T1000 (cell line): ENCODE measurements around the gene NOP58.
"Not testable (repeated sequence)": the region's sequence is repeated elsewhere in the genome, so short reads cannot be mapped to it uniquely, and the experiment has no call there.

Source experiments
- DNase-seq: peaks from one replicate; lab custom pipeline; 2025; ENCODE audit warnings: mixed read lengths; lab: John Stamatoyannopoulos, UW

Gene NOP58, protein sequence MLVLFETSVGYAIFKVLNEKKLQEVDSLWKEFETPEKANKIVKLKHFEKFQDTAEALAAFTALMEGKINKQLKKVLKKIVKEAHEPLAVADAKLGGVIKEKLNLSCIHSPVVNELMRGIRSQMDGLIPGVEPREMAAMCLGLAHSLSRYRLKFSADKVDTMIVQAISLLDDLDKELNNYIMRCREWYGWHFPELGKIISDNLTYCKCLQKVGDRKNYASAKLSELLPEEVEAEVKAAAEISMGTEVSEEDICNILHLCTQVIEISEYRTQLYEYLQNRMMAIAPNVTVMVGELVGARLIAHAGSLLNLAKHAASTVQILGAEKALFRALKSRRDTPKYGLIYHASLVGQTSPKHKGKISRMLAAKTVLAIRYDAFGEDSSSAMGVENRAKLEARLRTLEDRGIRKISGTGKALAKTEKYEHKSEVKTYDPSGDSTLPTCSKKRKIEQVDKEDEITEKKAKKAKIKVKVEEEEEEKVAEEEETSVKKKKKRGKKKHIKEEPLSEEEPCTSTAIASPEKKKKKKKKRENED

DNA sequence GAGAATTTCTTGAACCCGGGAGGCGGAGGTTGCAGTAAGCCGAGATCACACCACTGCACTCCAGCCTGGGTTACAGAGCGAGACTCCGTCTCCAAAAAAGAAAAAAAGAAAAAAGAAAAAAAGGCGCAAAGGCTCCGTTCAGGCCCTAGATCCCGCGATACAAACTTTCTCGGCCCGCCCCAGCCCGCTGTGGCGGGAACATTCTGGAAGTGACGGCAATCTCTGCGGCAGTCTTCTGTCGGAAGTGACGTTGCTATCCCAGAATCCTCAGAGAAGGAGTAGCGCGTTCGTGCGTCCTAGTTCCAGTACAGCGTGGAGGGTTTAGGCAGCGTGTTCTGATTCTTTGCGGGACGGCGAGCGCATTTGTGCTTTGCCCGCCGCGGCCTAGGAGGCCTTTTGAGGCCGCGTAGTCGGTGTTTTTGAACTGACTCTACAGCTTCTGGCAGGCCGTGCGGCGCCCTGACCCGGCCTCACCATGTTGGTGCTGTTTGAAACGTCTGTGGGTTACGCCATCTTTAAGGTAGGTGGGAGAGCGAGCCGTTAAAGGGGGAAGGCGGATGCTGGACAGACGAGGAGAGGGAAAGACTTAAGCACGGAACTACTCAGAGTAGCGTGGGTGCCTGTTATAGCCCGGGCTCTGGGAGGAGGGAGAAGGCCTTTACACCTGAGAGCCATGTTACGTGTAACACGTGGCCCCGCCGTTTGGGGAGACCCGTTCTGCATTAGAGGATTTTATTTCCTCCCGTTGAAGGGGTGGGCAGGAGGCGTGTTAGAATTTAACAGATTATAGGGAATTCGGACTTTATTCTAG lies at the start of gene NOP58:
NOP58 (plus strand) TSS at position 297 of the 811 bp plus-strand sequence; CDS start at position 476, 179 bp downstream.
- peak; percentile 80 for DNase-seq

GRCh38 chr2:202221873-202222272 lies 43.7 kb upstream of the NOP58 start:
- no peak for DNase-seq

GRCh38 chr2:202237787-202238233 lies 27.8 kb upstream of the NOP58 start:
- DNase-seq, result no peak

DNA sequence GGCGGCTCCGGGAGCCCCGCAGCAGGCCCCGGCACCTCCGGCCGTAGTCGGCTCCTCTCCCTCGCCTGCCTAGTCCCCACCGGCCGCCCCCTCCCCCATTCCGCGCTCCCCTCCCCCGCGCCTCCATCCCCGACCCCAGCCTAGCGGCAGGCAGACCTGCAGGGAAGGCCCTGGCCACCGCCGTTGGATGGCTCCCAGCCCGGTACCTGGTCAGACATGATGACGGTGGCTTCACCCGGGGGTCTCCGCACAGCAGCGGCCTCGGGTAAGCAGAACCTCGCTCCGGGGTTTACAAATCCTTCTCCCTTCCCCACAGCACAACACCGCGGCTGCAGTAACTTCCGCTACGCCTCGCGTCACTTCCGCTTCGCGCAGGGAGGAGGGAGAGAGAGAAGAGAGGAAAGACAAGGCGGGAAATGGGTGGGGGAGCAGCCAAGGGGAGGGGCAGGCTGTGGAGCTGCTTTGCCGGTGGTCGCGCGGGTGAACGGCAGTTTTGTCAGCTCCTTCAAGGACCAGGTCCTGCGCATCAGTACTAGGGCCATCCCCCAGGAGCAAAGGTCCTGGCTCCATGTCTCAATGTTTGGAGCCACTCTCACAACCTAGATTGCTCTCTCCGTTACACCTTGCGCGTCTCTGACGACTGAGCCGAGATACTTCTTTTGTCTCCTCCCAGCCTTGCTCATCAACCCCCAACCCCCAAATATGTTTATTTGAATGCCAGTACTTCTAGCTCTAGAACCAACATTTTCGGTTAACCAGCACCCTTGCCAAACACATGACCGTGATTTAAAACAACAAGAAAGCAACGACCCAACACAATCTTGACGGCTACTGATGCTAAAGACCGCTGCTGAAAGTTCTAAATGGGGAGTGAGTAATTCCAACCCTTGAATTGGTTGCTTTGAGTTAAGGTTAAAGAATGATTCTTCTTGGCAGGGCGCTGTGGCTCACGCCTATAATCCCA lies 27.0 kb upstream of the NOP58 start, which contains the start of gene SUMO1:
SUMO1 (minus strand) TSS at position 364 of the 964 bp plus-strand sequence; CDS start at position 218, 146 bp downstream.
- DNase-seq, result peak; percentile 51

GRCh38 chr2:202247710-202248109 lies 17.9 kb upstream of the NOP58 start:
- DNase-seq, result not testable (repeated sequence)

- DNase-seq, result no peak
These were observed 15.9 kb upstream of the NOP58 start for GRCh38 chr2:202249521-202250253.

DNA sequence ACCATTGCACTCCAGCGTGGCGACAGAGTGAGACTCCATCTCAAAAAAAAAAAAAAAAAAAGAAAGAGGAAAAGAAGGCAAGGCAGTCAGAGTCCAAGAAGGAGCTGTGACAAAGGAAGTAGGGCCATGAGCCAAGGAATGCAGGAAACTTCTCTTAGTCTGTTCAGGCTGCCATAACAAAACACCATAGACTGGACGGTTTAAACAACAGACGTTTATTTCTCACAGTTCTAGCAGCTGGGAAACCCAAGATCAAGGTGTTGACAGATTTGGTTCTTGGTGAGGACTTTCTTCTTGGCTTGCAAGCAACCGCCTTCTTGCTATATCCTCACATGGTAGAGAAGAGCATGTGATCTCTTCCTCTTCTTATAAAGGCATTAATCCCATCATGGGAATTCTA lies 14.1 kb upstream of the NOP58 start:
- DNase-seq, result no peak

DNA sequence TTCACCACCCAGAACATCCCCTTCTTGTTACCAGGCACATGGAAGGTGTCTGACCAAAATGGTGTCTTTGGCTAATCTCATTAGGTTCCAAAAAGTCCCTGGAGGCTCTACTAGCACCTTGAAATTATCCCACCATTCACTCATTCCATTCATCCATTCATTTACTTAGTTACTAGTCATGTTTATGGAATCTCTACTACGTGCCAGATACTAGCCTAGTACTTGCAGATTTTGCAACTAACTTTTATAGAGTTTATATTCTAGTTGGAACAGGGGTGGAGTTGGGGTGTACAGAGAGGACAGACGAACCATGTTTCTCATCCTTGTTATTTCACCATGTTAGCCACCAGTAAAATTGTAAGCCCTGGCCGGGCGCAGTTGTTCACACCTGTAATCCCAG lies 4.0 kb upstream of the NOP58 start:
- no peak for DNase-seq

- no peak for DNase-seq
These were observed 1.9 kb downstream of the NOP58 start for GRCh38 chr2:202267495-202267894.

DNA sequence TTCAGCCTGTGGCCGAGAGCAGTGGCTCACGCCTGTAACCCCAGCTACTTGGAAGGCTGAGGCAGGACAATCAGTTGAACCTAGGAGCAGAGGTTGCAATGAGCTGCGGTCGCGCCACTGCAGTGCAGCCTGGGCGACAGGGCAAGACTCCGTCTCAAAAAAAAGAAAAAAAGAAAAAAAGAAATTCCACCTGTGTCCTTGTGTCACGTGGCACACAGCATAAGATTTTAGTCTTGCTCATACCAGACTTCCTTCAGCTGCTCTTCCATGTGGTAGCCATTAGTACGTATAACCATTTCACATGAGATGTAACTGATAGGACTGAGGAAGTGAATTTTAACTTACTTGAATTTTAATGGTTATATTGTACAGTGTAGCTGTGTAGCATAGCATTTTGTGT lies 4.0 kb downstream of the NOP58 start:
- no peak for DNase-seq

GRCh38 chr2:202270487-202270886 lies 4.9 kb downstream of the NOP58 start:
- no peak for DNase-seq

DNA sequence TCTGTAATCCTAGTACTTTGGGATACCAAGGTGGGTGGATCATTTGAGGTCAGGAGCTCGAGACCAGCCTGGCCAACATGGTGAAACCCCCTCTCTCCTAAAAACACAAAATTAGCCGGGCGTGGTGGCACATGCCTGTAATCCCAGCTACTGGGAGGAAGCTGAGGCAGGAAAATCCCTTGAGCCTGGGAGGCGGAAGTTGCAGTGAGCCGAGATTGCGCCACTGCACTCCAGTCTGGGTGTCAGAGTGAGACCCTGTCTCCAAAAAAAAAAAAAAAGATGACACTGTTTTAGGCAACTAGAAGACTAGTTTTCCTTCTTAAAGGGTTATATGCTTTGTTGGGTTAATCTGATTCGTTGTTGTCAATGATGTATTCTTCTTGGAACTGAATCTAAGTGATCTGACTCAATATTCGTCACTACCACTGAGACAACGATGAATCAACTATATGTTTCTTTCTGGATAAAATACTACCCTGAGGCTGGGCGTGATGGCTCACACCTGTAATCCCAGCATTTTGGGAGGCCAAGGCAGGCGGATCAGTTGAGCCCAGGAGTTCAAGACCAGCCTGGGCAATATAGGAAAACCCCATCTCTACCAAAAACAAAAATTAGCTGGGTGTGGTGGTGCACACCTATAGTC lies 10.6 kb downstream of the NOP58 start:
- DNase-seq, result not testable (repeated sequence)

DNA sequence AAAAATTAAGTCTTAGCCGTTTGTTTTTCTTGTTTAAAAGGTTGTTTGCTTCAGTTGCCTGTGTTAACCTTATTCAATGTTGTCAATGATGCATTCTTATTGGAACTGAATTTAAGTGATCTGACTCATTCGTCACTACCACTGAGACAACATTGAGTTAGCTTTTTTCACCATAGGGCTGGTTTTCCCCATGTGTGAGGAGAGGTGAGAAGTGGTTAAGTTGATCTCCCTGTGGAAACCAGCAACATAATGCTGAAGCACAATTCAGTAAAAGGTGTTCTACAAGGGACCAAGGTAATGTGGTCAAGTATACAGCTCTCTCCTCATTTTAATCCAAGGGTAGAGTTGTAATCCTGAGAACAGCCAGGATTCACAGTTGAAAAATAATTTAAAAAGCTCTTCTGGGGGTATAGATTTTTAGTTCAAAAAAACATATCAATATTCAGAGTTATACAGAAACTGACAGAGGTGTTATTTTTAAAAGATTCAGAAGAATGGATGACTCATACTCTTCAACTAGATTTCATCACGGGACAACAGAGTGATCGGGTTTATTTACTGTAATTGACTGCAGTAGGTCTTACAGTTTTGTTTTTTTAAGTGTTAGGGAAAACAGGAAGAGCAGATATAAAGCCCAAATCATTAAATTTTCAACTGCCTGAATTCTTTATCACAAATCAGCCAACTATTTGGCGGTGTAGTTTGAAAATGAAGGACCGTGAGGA lies 12.6 kb downstream of the NOP58 start:
- no peak for DNase-seq

- DNase-seq, result no peak
These were observed 13.4 kb downstream of the NOP58 start for GRCh38 chr2:202278944-202279343.

GRCh38 chr2:202286595-202286994 lies 21.0 kb downstream of the NOP58 start:
- no peak for DNase-seq

DNA sequence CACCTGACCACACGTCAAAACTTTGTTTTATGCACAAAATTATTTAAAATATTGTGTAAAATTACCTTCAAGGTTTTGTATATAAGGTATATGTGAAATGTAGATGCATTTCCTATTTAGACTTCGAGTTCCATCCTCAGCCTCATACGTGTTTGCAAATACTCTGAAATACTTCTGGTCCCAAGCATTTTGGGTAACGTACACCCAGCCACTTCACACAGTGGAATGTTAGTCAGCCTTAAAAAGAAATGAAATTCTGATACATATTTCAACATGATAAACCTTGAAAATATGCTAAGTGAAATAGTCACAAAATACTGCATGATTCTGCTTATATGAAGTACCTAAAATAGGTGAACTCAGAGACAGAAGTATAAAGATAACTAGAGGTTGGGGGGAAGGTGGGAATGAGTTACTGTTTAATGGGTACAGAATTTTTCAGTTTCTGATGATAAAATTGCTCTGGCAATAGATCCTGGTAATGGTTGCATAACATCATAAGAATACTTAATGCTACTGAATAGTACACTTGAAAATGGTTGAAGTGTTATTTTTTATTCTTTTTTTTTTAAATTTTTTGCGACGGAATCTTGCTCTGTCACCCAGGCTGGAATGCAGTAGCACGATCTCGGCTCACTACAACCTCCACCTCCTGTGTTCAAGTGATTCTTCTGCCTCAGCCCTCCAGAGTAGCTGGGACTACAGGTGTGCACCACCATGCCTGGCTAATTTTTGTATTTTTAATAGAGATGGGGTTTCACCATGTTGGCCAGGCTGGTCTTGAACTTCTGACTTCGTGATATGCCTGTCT lies 24.0 kb downstream of the NOP58 start:
- no peak for DNase-seq

- no peak for DNase-seq
These were observed 24.8 kb downstream of the NOP58 start for GRCh38 chr2:202290316-202290715.

DNA sequence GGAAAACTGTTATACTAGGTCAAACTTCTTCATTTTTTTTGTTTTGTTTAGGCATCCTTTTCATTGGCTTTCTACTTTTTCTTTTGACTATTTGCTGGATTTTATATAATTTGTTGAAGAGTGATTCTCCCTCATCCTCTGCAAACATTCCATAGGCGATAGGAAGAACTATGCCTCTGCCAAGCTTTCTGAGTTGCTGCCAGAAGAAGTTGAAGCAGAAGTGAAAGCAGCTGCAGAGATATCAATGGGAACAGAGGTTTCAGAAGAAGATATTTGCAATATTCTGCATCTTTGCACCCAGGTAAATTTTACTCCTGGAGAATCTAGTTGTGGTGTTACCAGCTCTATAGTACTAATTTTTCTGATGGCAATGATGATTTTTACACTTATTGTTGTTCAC lies 25.4 kb downstream of the NOP58 start:
- no peak for DNase-seq

- no peak for DNase-seq
These were observed 34.1 kb downstream of the NOP58 start for GRCh38 chr2:202299712-202300111.
